ENCODE measurements around the gene NSD1. TPM values are rescaled to one million over a fixed set of nuclear protein-coding genes. Genes with fewer than 3 reads are reported as not detected.

Gene NSD1
- total and polyA plus RNA-seq, 9 of the 15 experiments (the other 6 are each of a cell fraction or from before 2014, with no cell fraction given), result 3.8 to 51.0 (median 24.7) TPM

DNA sequence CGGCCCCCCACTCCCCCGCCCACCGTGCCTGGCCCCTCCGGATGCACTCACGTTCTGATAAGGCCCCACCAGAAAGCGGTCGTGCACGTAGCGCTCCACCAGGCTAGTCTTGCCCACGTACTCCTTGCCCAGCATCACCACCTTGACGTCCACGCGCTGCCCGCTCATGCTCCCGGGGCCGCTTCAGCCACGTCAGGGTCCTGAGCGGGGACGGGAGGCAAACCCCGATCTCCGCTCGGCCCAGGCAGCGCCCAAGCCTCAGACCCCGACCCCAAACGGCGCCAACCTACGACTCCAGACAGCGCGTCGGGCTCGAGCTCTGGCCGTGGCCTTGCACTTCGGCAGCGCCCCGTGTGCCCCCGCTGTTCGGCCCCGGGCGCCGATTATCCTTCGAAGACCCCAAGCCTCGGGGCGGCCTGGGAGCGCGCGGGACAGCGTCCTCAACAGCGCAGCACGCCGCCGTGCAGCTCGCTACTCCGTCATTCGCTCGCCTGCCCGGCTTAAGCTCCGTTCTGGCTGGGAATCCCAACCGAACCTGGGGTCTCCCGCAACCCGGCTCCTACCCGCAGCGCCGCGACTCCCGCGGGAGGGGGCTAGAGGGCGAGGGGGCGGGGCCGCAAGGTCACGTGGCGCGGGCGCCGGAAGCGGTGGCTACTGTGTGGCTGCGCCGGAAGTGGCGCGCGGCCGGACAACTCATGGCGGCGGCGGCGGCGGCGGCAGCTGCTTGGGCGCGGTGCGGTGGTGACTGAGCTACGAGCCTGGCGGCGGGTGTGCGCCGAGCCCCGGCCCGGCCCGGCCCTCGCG, 169.8 kb downstream of the NSD1 start, which contains the start of the genes PRELID1 and RAB24 (continued):
- TF ChIP-seq TEAD4 (IDR thresholded peaks at IDR 0.05; ENCODE audit: low read length) (no peak), TEAD4 (CRISPR knock-in tag; IDR thresholded peaks at IDR 0.05; ENCODE audit: borderline replicate concordance) (peak; percentile 73; the same call in 1 of the 2 replicates), TGIF2 (CRISPR knock-in tag; IDR thresholded peaks at IDR 0.05) (no peak), FOXA3 (CRISPR knock-in tag; conservative IDR thresholded peaks at IDR 0.05 in 1 of 2, IDR thresholded peaks at IDR 0.05 in 1 of 2) (0 out of 4 replicates have a peak, but pooled peaks of 1 of the 2 experiments have one; percentile 13), ELF4 (CRISPR knock-in tag; IDR thresholded peaks at IDR 0.05) (0 out of 2 replicates have a peak, but pooled peaks have one; percentile 23), LARP7 (IDR thresholded peaks at IDR 0.05) (no peak), PPARD (CRISPR knock-in tag; IDR thresholded peaks at IDR 0.05) (no peak), GTF2E2 (tag; IDR thresholded peaks at IDR 0.05) (peak; percentile 29; the same call in 1 of the 2 replicates), ESRRA (IDR thresholded peaks at IDR 0.05; ENCODE audit: borderline replicate concordance, low read depth) (peak; percentile 55; the same call in 1 of the 2 replicates), IFI16 (CRISPR knock-in tag; IDR thresholded peaks at IDR 0.05) (no peak), NFRKB (IDR thresholded peaks at IDR 0.05; ENCODE audit: low read depth) (0 out of 2 replicates have a peak, but pooled peaks have one; percentile 42), SLC30A9 (CRISPR knock-in tag; IDR thresholded peaks at IDR 0.05) (no peak), E2F6 (IDR thresholded peaks at IDR 0.05; ENCODE audit: borderline replicate concordance in 1 of 2, extremely low read depth in 1 of 2, insufficient read depth in 1 of 2, insufficient read length in 1 of 2, low read depth in 1 of 2, low read length in 1 of 2, poor library complexity in 1 of 2, severe bottlenecking in 1 of 2) (peak; percentile 31 to 36)
- TF ChIP-seq, protein P1, sequence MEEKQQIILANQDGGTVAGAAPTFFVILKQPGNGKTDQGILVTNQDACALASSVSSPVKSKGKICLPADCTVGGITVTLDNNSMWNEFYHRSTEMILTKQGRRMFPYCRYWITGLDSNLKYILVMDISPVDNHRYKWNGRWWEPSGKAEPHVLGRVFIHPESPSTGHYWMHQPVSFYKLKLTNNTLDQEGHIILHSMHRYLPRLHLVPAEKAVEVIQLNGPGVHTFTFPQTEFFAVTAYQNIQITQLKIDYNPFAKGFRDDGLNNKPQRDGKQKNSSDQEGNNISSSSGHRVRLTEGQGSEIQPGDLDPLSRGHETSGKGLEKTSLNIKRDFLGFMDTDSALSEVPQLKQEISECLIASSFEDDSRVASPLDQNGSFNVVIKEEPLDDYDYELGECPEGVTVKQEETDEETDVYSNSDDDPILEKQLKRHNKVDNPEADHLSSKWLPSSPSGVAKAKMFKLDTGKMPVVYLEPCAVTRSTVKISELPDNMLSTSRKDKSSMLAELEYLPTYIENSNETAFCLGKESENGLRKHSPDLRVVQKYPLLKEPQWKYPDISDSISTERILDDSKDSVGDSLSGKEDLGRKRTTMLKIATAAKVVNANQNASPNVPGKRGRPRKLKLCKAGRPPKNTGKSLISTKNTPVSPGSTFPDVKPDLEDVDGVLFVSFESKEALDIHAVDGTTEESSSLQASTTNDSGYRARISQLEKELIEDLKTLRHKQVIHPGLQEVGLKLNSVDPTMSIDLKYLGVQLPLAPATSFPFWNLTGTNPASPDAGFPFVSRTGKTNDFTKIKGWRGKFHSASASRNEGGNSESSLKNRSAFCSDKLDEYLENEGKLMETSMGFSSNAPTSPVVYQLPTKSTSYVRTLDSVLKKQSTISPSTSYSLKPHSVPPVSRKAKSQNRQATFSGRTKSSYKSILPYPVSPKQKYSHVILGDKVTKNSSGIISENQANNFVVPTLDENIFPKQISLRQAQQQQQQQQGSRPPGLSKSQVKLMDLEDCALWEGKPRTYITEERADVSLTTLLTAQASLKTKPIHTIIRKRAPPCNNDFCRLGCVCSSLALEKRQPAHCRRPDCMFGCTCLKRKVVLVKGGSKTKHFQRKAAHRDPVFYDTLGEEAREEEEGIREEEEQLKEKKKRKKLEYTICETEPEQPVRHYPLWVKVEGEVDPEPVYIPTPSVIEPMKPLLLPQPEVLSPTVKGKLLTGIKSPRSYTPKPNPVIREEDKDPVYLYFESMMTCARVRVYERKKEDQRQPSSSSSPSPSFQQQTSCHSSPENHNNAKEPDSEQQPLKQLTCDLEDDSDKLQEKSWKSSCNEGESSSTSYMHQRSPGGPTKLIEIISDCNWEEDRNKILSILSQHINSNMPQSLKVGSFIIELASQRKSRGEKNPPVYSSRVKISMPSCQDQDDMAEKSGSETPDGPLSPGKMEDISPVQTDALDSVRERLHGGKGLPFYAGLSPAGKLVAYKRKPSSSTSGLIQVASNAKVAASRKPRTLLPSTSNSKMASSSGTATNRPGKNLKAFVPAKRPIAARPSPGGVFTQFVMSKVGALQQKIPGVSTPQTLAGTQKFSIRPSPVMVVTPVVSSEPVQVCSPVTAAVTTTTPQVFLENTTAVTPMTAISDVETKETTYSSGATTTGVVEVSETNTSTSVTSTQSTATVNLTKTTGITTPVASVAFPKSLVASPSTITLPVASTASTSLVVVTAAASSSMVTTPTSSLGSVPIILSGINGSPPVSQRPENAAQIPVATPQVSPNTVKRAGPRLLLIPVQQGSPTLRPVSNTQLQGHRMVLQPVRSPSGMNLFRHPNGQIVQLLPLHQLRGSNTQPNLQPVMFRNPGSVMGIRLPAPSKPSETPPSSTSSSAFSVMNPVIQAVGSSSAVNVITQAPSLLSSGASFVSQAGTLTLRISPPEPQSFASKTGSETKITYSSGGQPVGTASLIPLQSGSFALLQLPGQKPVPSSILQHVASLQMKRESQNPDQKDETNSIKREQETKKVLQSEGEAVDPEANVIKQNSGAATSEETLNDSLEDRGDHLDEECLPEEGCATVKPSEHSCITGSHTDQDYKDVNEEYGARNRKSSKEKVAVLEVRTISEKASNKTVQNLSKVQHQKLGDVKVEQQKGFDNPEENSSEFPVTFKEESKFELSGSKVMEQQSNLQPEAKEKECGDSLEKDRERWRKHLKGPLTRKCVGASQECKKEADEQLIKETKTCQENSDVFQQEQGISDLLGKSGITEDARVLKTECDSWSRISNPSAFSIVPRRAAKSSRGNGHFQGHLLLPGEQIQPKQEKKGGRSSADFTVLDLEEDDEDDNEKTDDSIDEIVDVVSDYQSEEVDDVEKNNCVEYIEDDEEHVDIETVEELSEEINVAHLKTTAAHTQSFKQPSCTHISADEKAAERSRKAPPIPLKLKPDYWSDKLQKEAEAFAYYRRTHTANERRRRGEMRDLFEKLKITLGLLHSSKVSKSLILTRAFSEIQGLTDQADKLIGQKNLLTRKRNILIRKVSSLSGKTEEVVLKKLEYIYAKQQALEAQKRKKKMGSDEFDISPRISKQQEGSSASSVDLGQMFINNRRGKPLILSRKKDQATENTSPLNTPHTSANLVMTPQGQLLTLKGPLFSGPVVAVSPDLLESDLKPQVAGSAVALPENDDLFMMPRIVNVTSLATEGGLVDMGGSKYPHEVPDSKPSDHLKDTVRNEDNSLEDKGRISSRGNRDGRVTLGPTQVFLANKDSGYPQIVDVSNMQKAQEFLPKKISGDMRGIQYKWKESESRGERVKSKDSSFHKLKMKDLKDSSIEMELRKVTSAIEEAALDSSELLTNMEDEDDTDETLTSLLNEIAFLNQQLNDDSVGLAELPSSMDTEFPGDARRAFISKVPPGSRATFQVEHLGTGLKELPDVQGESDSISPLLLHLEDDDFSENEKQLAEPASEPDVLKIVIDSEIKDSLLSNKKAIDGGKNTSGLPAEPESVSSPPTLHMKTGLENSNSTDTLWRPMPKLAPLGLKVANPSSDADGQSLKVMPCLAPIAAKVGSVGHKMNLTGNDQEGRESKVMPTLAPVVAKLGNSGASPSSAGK (IDR thresholded peaks at IDR 0.05), result peak; percentile 75

All from K562 (cell line).